ENCODE data around the gene TSR1. TPM values are rescaled to one million over a fixed set of nuclear protein-coding genes. Genes with fewer than 3 reads are reported as not detected.

TSR1 gene
- total and polyA plus RNA-seq, 9 of the 15 experiments (the other 6 are each of a cell fraction or from before 2014, with no cell fraction given), result 16.4 to 87.5 (median 55.2) TPM

DNA sequence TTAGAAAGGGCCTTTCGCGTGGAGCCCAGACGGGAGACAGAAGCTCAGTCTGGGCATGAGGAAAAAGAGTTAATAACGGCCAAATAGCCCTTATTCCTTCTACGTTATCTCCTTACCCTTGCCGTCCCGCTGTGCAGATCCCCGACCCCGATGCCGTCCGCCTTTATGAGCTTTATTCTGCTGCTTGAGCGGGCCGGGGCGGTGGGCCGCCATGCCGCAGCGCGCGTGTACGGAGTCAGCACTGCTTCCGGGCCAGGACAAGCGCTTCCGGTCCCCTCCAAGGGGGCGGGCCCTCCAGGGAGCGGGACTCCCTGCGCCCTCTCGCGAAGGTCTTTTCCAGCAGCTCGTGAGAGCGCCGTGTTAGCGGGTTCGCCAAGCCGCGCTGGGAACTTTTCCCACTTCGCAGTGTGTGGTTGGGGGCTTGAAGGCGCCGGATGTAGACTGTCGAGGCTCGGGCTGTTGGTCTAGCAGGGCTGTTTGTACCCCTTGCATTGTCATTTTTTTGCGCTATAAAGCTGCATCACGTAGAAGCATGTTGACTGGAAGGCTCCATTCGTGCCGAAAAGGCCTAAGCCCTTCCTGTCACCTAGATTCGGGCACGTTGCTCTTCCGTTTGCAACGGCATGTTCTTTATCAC, at the start of gene TSR1 (continued):
- TF ChIP-seq SFPQ (IDR thresholded peaks at IDR 0.05; ENCODE audit: low read depth, low read length), result no peak
- no peak for TF ChIP-seq ASH1L (IDR thresholded peaks at IDR 0.05; ENCODE audit: borderline replicate concordance, low read depth, partially characterized antibody)
- no peak for TF ChIP-seq HNRNPH1 (optimal IDR thresholded peaks at IDR 0.05; ENCODE audit: low read depth, low read length)
- no peak for TF ChIP-seq MAFF (IDR thresholded peaks at IDR 0.05; ENCODE audit: low read length)
- peak; percentile 28 to 78 for TF ChIP-seq MAZ (CRISPR knock-in tag; conservative IDR thresholded peaks at IDR 0.05 in 1 of 2, IDR thresholded peaks at IDR 0.05 in 1 of 2)
- no peak for TF ChIP-seq ZNF232 (CRISPR knock-in tag; IDR thresholded peaks at IDR 0.05)
- no peak for TF ChIP-seq CBFB (CRISPR knock-in tag; IDR thresholded peaks at IDR 0.05)
- peak; percentile 97 for TF ChIP-seq RBFOX2 (IDR thresholded peaks at IDR 0.05; ENCODE audit: low read depth, low read length)
- no peak for TF ChIP-seq GTF2F1 (IDR thresholded peaks at IDR 0.05; ENCODE audit: low read depth, low read length)
- TF ChIP-seq ZFP30 (CRISPR knock-in tag; IDR thresholded peaks at IDR 0.05; ENCODE audit: borderline replicate concordance), result no peak
- TF ChIP-seq ELF1 (tag; IDR thresholded peaks at IDR 0.05), result peak; percentile 65; the same call in 1 of the 2 replicates
- no peak for TF ChIP-seq TCFL5 (CRISPR knock-in tag; conservative IDR thresholded peaks at IDR 0.05)
- no peak for TF ChIP-seq CREBBP (IDR thresholded peaks at IDR 0.05; ENCODE audit: low read depth, low read length)
- TF ChIP-seq USF2 (CRISPR knock-in tag; IDR thresholded peaks at IDR 0.05), result no peak
- TF ChIP-seq SMARCE1 (IDR thresholded peaks at IDR 0.05), result no peak
- TF ChIP-seq FOXJ2 (tag; IDR thresholded peaks at IDR 0.05), result no peak
- TF ChIP-seq ZKSCAN3 (CRISPR knock-in tag; IDR thresholded peaks at IDR 0.05), result no peak
- peak; percentile 83 for TF ChIP-seq SP1 (CRISPR knock-in tag; IDR thresholded peaks at IDR 0.05)
- TF ChIP-seq ARID2 (IDR thresholded peaks at IDR 0.05), result no peak
- TF ChIP-seq, protein P1, sequence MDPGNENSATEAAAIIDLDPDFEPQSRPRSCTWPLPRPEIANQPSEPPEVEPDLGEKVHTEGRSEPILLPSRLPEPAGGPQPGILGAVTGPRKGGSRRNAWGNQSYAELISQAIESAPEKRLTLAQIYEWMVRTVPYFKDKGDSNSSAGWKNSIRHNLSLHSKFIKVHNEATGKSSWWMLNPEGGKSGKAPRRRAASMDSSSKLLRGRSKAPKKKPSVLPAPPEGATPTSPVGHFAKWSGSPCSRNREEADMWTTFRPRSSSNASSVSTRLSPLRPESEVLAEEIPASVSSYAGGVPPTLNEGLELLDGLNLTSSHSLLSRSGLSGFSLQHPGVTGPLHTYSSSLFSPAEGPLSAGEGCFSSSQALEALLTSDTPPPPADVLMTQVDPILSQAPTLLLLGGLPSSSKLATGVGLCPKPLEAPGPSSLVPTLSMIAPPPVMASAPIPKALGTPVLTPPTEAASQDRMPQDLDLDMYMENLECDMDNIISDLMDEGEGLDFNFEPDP (CRISPR knock-in tag; IDR thresholded peaks at IDR 0.05), result no peak
- TF ChIP-seq RBM34 (IDR thresholded peaks at IDR 0.05; ENCODE audit: borderline replicate concordance, insufficient read depth, low read length), result no peak
- TF ChIP-seq RFX1 (IDR thresholded peaks at IDR 0.05), result no peak
- no peak for TF ChIP-seq ZBED1 (IDR thresholded peaks at IDR 0.05)
- TF ChIP-seq NCOR1 (IDR thresholded peaks at IDR 0.05), result no peak
- TF ChIP-seq TEAD4 (IDR thresholded peaks at IDR 0.05; ENCODE audit: low read length), result no peak
- TF ChIP-seq TEAD4 (CRISPR knock-in tag; IDR thresholded peaks at IDR 0.05; ENCODE audit: borderline replicate concordance), result no peak
- TF ChIP-seq TBL1XR1 (IDR thresholded peaks at IDR 0.05; ENCODE audit: low read length in 2 of 2), result no peak
